PFSK-1 (cell line): ENCODE measurements around the gene SHTN1.

Source experiments
- POLR2AphosphoS5 ChIP-seq: IDR thresholded peaks from 2 replicates; pipeline ENCODE4 v1.6.1; 2012; ENCODE audit warnings: low read depth, mild to moderate bottlenecking, control low read depth, low read length, moderate library complexity
- SIN3A ChIP-seq: IDR thresholded peaks from 2 replicates; pipeline ENCODE4 v1.6.1; 2012; ENCODE audit warnings: mild to moderate bottlenecking, low read length, moderate library complexity, borderline replicate concordance; ENCODE audit not compliant: insufficient read depth
- TAF1 ChIP-seq: IDR thresholded peaks from 2 replicates; pipeline ENCODE4 v1.6.1; 2012; ENCODE audit warnings: low read length, control low read depth, borderline replicate concordance; ENCODE audit not compliant: insufficient read depth

DNA sequence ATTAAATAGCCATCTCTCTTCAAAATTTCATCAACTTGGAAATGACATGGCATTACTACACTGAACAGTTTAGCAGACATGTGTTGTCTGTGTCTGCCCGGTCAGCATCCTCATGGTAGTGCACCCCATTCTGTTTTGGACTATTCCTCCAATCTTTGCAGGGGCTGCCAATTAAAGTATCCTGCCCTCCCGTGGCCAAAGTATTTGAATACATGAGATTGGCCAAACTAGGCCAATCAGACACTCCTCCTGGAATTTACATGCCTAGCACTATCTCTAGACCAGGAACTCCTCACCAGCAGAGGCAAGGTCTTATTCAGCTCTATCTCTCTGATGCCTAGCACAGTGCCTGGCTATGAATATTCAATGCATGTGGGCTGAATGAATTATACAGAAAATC lies 4.4 kb downstream of the SHTN1 start:
- TF ChIP-seq SIN3A (no peak), POLR2AphosphoS5 (no peak), TAF1 (no peak)
